ENCODE data around the gene GABRP. TPM values are rescaled to one million over a fixed set of nuclear protein-coding genes. Genes with fewer than 3 reads are reported as not detected.
"Not testable (repeated sequence)": the region's sequence is repeated elsewhere in the genome, so short reads cannot be mapped to it uniquely, and the experiment has no call there.

GABRP gene
- total RNA-seq, 1 donor from 2014 or later, result 7.2 TPM

DNA sequence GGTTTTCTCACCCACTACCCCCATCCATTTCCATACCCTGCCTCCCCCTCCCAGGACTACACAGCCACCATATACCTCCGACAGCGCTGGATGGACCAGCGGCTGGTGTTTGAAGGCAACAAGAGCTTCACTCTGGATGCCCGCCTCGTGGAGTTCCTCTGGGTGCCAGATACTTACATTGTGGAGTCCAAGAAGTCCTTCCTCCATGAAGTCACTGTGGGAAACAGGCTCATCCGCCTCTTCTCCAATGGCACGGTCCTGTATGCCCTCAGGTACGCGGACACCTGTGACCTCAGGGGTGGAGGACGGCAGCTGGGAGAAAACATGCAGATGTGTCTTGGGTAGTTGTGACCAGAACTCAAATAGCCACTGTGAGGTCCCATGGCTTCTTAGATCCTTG lies 11.6 kb downstream of the GABRP start:
- DNase-seq, result no peak

- DNase-seq, result no peak
Observed at GRCh38 chr5:170805666-170806065, 22.1 kb downstream of the GABRP start.

DNA sequence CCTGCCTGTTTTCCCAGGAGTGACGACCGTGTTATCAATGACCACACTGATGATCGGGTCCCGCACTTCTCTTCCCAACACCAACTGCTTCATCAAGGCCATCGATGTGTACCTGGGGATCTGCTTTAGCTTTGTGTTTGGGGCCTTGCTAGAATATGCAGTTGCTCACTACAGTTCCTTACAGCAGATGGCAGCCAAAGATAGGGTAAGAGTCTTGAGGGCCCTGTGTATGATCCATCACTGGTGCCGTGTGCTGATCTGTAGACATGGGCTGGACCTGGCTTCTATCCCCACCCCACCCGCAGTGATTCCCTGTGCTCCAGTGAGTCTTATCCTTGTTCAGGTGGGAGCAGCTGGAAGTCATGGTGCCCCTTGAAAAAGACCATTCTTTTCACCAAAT lies 26.0 kb downstream of the GABRP start:
- peak; percentile 37 for DNase-seq

DNA sequence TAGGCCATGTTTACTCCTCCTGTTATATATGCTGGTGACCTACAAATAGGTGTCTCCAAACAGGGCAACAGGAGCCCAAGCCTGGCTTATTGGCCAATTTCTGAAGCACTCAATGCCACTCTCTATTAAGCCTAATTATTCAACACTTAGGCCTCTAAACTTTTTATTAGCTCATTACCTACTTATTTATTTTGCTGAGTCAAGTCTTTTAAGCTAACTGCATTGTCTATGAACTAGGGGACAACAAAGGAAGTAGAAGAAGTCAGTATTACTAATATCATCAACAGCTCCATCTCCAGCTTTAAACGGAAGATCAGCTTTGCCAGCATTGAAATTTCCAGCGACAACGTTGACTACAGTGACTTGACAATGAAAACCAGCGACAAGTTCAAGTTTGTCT lies 28.2 kb downstream of the GABRP start:
- no peak for DNase-seq

- no peak for DNase-seq
Observed at GRCh38 chr5:170813231-170813630, 29.7 kb downstream of the GABRP start.

GRCh38 chr5:170817195-170817594 lies 33.7 kb downstream of the GABRP start:
- DNase-seq, result no peak

- peak; percentile 22 for DNase-seq
Observed at GRCh38 chr5:170818232-170818631, 34.7 kb downstream of the GABRP start.

DNA sequence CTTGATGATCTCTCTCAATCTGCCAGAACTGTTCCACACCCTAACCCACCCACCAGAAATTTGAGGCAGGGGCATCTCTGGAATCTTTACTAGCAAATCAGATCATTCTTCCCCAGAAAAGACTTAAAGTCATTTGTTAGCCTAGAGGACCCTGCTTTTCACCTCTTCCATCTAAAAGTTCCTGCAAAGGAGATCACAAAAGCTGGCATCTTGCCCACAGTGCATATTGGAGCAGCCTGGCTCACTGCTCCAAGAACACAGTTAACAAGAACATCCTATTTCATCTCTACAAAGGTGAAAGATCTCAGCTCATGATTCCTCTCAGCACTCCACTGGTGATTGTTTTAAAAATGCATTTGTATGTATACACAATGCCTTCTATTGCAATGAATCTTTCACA lies 36.3 kb downstream of the GABRP start:
- DNase-seq, result peak; percentile 31

- no peak for DNase-seq
Observed at GRCh38 chr5:170821257-170821800, 37.8 kb downstream of the GABRP start.

GRCh38 chr5:170826117-170826516 lies 42.6 kb downstream of the GABRP start:
- no peak for DNase-seq

DNA sequence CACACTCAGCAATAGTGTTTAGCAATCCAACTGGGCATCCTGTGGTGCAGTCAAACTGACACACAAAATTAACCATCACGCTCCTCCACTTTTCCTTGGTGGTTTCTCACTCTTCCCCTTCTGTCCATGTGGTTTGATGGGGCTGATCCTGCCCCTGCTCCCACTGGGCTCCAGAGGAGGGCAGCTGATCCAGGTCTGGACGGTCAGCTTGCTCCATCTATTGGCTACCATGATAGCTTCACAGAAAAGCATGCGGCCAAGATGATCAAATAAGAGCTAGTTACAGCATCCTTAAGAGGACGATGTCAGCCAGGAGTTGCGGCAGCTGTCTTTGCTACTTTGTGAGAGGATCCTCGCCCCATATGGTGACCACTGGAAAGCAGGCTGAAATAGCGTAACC lies 48.7 kb downstream of the GABRP start:
- DNase-seq, result no peak

DNA sequence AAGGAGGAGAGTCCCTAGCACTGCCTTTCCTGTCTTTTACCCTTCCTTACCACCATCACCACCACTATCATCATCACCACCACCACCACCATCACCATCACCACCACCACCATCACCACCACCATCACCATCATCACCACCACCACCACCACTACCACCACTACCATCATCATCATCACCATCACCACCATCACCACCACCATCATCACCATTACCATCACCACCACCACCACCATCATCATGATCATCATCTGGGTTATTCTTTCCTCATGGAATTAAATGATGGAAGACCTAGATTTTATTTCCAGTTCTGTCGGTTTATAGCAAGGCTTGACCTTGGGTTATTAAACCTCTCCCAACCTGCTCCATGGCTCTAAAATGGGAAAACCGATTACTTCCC lies 50.5 kb downstream of the GABRP start:
- DNase-seq, result not testable (repeated sequence)

DNA sequence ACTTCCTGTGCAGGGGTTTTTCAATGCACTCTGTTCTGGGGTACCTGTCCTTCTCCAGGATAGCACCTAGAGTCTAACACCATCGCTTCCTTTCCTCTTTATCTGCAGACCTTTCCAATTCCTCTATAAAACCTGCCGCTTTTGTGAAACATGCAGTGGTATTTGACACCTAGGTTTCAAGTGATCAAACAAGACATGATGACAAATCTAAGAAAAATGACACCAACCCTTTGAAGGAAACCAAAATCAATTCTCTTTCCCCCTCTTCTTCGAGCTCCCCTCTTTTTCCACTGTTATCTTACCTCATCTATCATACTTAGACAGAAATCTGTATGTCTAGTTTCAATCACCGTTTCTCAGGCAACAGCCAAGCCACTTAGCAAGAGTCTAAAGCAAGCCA lies 52.7 kb downstream of the GABRP start:
- DNase-seq, result no peak

DNA sequence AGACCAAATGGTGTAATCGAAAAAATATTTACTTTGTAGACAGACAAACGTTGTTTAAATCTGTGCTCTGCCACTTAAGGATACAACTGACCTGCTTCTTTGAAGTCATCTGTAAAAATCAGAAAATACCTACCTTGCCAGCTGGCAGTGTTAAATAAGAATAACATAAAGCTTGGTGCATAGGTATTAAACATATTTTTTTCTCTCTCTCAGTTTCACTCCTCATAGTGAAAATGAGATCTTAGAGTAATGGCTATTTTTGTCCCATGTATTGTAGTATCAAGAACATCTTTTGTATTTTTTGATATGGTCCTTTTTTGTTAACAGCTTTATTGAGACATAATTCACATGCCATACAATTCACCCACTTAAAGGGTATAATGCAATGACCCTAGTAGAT lies 60.3 kb downstream of the GABRP start:
- no peak for DNase-seq

DNA sequence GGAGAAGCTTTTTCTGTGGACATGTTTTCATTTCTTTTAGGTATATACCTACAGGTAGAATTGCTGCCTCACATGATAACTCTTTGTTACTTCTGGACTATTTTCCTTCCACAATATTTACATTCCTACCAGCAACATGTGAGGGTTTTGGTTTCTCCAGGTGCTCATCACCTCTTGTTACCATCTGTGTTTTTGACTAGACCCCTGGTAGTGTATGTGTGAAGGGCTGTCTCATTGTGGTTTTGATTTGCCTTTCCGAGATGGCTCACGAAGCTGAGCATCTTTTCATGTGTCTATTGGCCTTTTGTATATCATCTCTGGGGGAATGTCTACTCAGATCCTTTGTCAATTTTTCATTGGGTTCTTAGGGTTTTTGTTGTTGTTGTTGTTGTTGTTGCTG lies 61.1 kb downstream of the GABRP start:
- no peak for DNase-seq

- DNase-seq, result no peak
Observed at GRCh38 chr5:170846416-170846815, 62.9 kb downstream of the GABRP start.

GRCh38 chr5:170846846-170847245 lies 63.3 kb downstream of the GABRP start:
- no peak for DNase-seq

DNA sequence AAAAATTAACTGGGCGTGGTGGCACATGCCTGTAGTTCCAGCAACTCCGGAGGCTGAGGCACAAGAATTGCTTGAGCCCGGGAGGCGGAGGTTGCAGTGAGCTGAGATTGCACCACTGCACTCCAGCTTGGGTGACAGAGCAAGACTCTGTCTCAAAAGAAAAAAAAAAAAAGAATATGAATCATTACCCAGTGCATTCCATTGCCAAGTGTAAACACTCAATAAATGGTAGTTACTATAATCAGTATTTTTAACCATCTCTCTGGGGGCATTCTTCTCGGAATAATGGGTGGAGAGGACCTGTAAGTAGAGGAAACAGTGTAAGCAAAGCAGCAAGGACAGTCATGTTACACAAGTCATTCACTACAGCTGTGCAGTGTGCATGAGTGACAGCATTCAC lies 64.5 kb downstream of the GABRP start:
- DNase-seq, result no peak

- no peak for DNase-seq
Observed at GRCh38 chr5:170849374-170849773, 65.8 kb downstream of the GABRP start.

DNA sequence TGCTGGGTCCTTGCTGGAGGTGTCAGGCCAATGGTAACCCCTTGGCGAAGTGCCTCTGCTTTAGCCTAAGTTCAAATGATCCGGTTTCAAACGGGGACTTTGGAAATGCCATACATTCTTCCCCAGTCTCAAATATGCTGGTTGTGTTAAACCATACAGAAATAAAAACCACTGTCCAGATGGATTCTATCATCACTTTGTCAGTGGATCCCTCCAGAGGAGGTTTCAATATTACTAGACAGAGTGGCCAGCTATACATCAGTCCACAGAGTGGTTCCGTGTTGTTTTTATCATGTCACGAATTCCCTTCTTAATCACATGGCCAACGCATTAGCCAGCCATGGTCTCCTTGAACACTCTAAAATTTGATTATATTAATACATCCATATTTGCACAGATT lies 71.0 kb downstream of the GABRP start:
- no peak for DNase-seq

- no peak for DNase-seq
Observed at GRCh38 chr5:170857066-170857465, 73.5 kb downstream of the GABRP start.

- DNase-seq, result no peak
Observed at GRCh38 chr5:170860415-170860814, 76.9 kb downstream of the GABRP start.

DNA sequence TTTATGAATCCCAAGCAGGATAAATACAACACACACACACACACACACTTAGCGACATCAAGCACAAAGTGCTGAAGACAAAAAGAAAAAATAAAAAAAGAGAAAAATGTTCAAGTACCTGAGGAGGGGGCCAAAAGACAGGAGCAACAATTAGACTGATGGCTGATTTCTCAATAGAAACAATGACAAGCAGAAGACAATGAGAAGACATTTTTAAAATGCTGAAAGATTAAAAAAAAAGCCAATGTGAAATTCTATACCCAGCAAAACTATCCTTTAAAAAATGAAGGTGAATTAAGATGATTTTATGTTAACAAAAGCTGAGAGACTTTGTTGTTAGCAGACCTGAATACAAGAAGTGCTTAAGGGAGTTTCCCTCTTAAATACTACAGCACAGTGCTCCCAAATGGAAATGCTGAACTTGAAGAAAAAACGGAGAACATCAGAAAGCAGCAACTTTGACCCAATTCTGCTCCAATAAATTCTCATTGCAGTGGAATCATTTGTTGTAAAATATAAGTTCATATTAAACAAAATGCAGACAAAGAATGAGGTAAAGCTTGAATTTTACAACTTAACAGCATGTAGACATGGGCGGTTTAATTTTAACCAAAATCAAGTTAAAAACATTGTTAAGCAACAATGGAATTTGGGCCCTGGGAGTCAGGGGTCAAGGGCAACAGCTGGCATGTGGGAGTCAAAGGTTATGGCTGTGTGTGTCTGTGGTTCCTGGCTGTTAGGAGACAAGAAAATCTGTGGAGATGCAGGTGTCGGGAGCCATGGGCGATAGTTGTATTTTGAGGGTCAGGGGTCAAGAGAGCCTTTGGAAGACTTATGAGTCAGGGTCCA lies 77.5 kb downstream of the GABRP start:
- DNase-seq, result peak; percentile 4

DNA sequence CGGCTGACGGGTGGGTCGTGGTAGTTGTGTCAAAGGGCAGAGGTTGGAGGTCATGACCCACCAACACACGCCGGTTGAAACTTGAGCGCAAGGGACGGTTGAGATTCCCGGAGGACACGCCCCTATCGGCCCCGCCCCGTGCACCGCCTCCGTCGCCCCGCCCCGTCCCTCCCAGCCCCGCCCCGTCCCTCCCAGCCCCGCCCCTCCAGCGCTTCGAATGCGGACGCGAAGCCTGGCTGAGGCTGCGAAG lies 78.1 kb downstream of the GABRP start:
- no peak for DNase-seq

Measured in tongue (tissue), 2 donors.